Testis (tissue), 3 donors: ENCODE results near the gene ENTPD2. TPM values are rescaled to one million over a fixed set of nuclear protein-coding genes. Genes with fewer than 3 reads are reported as not detected.
A peak's percentile ranks its signal among the peaks of the same experiment; 100 is the strongest.

Experiments used
- DNase-seq: peaks from one replicate; pipeline ENCODE4 v3.0.0-alpha.2; 2019
- H3K27ac ChIP-seq, 2 donors: fragments of 200-600 bp; sonication (generic); one replicate each; pipeline ENCODE4 v1.5.1; 2019
- H3K27me3 ChIP-seq: fragments of 200-600 bp; sonication (generic); one replicate; pipeline ENCODE4 v1.5.1; 2019
- H3K36me3 ChIP-seq: fragments of 200-600 bp; sonication (generic); one replicate; pipeline ENCODE4 v1.5.1; 2017; ENCODE audit warnings: low read depth; ENCODE audit errors: missing control alignments
- H3K4me1 ChIP-seq: fragments of 200-600 bp; sonication (generic); one replicate; pipeline ENCODE4 v1.5.1; 2019
- H3K4me3 ChIP-seq, 2 donors: fragments of 200-600 bp; sonication (generic); one replicate each; pipeline ENCODE4 v1.5.1; 2017 to 2019
- H3K9me3 ChIP-seq: fragments of 200-600 bp; sonication (generic); one replicate; pipeline ENCODE4 v1.5.1; 2017
- POLR2A ChIP-seq: fragments of 450-650 bp; IDR thresholded peaks from one replicate; pipeline ENCODE4 v1.6.1; 2017; ENCODE audit warnings: antibody characterized with exemption, mild to moderate bottlenecking, moderate library complexity
- WGBS, 2 donors: methylation state at CpG; one replicate each; pipeline ENCODE4 v1.1.5; 2018; 5-methylcytosine and 5-hydroxymethylcytosine counted together
- intact Hi-C: fragments of 100-400 bp; cut with DNase I; formaldehyde crosslinking; loops from one replicate; pipeline ENCODE4 v1.15.1; 2023; ENCODE audit warnings: low total_unique reads
- polyA plus RNA-seq: library from polyadenylated mRNA; stranded (reverse); fragments of 350-450 nt; fragmentation: Illumina TruSeq; extraction: RNeasy Lipid Tissue Mini Kit (QIAGEN cat#74804); gene quantifications from one replicate; pipeline ENCODE4 v1.2.3, GENCODE V29; 2014; ENCODE audit warnings: low read depth, low replicate concordance; ENCODE audit not compliant: insufficient read depth
- total RNA-seq, 2 donors: library from RNA; depleted of rRNA; stranded (reverse); fragments of >200 nt; gene quantifications; one replicate each; pipeline ENCODE4 v1.2.3, GENCODE V29; 2016
- TF ChIP-seq, protein P1 (sequence below), 3 experiments: fragments of 450-650 bp in 2 of 3; fragments of 200-600 bp in 1 of 3; sonication (generic) in 1 of 3; IDR thresholded peaks; one replicate each; pipeline ENCODE4 v1.5.1; 2016 to 2019; ENCODE audit warnings: antibody characterized with exemption in 3 of 3, mild to moderate bottlenecking in 2 of 3, moderate library complexity in 1 of 3

ENTPD2 gene
- total and polyA plus RNA-seq, 3 donors from 2014 or later, result 5.7 to 9.6 (median 8.5) TPM

DNA sequence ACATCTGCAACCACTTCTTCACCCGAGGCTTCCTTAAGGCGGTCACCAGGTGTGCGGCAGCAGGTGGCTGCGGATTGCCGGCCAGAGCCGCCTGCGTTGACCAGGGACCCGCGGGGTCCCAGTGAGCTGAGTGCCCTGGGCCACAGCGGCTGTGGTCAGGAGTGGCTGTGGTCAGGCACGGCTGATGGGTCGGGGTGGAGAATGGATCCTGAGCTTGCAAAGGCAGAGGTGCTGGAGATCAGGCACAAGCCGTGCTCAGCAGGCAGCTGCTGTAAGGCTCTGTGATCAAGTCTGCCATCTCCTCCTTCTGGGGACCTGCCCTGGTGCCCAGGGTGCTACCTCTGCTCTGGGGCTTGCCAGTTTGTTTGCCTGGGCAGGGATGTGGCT lies 25.5 kb upstream of the ENTPD2 start:
- no peaks in the 10 kb centered on the region for H3K27me3 ChIP-seq
- DNase-seq, result no peak
- TF ChIP-seq, protein P1, sequence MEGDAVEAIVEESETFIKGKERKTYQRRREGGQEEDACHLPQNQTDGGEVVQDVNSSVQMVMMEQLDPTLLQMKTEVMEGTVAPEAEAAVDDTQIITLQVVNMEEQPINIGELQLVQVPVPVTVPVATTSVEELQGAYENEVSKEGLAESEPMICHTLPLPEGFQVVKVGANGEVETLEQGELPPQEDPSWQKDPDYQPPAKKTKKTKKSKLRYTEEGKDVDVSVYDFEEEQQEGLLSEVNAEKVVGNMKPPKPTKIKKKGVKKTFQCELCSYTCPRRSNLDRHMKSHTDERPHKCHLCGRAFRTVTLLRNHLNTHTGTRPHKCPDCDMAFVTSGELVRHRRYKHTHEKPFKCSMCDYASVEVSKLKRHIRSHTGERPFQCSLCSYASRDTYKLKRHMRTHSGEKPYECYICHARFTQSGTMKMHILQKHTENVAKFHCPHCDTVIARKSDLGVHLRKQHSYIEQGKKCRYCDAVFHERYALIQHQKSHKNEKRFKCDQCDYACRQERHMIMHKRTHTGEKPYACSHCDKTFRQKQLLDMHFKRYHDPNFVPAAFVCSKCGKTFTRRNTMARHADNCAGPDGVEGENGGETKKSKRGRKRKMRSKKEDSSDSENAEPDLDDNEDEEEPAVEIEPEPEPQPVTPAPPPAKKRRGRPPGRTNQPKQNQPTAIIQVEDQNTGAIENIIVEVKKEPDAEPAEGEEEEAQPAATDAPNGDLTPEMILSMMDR (IDR thresholded peaks at IDR 0.05), result no peak
- no peak for TF ChIP-seq POLR2A
- no peaks in the 10 kb centered on the region for H3K36me3 ChIP-seq
- H3K4me1 ChIP-seq, result peaks cover 17% of the 10 kb centered on the region
- H3K27ac ChIP-seq, result no peak overlapping the region
- intact Hi-C loops, result no loop called here
- WGBS, 2 donors, result 43 to 56% methylated on average over 8 to 13 of the region's 13 CpGs
- no peak overlapping the region for H3K4me3 ChIP-seq
- H3K9me3 ChIP-seq, result no peaks in the 10 kb centered on the region

- Histone ChIP-seq H3K27me3 (no peaks in the 10 kb centered on the region), H3K4me3 (peak overlapping the region in 1 of 2 donors; percentile 67), H3K4me1 (peaks cover 17% of the 10 kb centered on the region), H3K9me3 (no peaks in the 10 kb centered on the region), H3K36me3 (no peaks in the 10 kb centered on the region), H3K27ac (no peak overlapping the region)
- TF ChIP-seq, protein P1 (IDR thresholded peaks at IDR 0.05), result no peak
- TF ChIP-seq POLR2A, result no peak
- DNase-seq, result peak; percentile 30
- 48% methylated on average over 23 to 47 of the region's 51 CpGs for WGBS, 2 donors
- intact Hi-C loops, result no loop called here
Measured at GRCh38 chr9:137078701-137079400, 25.0 kb upstream of the ENTPD2 start.

GRCh38 chr9:137077758-137078693 lies 24.2 kb upstream of the ENTPD2 start:
- intact Hi-C loops, result no loop called here
- Histone ChIP-seq H3K4me3 (peak overlapping the region; percentile 56 to 67), H3K9me3 (no peaks in the 10 kb centered on the region), H3K27ac (no peak overlapping the region), H3K4me1 (peaks cover 17% of the 10 kb centered on the region), H3K36me3 (no peaks in the 10 kb centered on the region), H3K27me3 (no peaks in the 10 kb centered on the region)
- no peak for DNase-seq
- WGBS, 2 donors, result 8 to 22% methylated on average over 24 to 73 of the region's 76 CpGs
- TF ChIP-seq POLR2A, result no peak
- TF ChIP-seq, protein P1 (IDR thresholded peaks at IDR 0.05), result no peak

GRCh38 chr9:137077010-137077747 lies 23.3 kb upstream of the ENTPD2 start, which contains the start of gene UAP1L1:
TSS of gene UAP1L1 (plus strand) at chr9:137077517. CDS start at chr9:137077533, 16 bp downstream.
- no peak for TF ChIP-seq POLR2A
- TF ChIP-seq, protein P1 (IDR thresholded peaks at IDR 0.05), result no peak
- WGBS, 2 donors, result 2 to 19% methylated on average over 2 to 55 of the region's 87 CpGs

More at GRCh38 chr9:137077010-137077747, 23.3 kb upstream of the ENTPD2 start, which contains the start of gene UAP1L1:
- H3K27ac ChIP-seq, result peak within 1 kb of the TSS in 1 of 2 donors; percentile 44
- H3K27me3 ChIP-seq, result no peaks in the 10 kb centered on the region
- peak; percentile 80 for DNase-seq
- no peaks in the 10 kb centered on the region for H3K9me3 ChIP-seq
- no peaks in the 10 kb centered on the region for H3K36me3 ChIP-seq
- H3K4me3 ChIP-seq, result peak within 1 kb of the TSS; percentile 56 to 67
- intact Hi-C loops, result no loop called here
- peaks cover 17% of the 10 kb centered on the region for H3K4me1 ChIP-seq
